ENCODE data around the gene TMEM141. TPM values are rescaled to one million over a fixed set of nuclear protein-coding genes. Genes with fewer than 3 reads are reported as not detected.
A peak's percentile ranks its signal among the peaks of the same experiment; 100 is the strongest.
"Not testable (repeated sequence)": the region's sequence is repeated elsewhere in the genome, so short reads cannot be mapped to it uniquely, and the experiment has no call there.

TMEM141 gene
- total RNA-seq, 2 experiments from 2014 or later = 42.3 to 45.2 TPM

DNA sequence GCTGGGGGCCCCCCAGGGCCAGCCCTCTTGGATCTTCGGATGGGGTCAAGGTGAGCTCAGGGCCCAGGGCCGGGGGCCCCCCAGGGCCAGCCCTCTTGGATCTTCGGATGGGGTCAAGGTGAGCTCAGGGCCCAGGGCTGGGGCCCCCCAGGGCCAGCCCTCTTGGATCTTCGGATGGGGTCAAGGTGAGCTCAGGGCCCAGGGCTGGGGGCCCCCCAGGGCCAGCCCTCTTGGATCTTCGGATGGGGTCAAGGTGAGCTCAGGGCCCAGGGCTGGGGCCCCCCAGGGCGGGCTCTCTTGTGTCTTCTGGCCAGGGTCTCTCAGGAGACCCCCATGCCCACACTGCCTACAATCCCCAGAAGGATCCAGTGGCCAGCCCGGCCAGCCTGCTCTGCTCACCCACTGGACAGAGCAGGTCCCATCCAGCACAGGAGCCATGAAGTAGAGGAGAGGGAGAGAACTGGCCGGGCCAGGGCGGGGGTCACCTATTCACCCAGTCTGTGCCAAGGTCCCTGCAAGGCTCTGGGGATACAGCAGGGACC lies 11.9 kb downstream of the TMEM141 start:
- H3K36me3 Mint-ChIP-seq; intact Hi-C loops (cut with micrococcal nuclease); H3K4me3 Mint-ChIP-seq; CTCF ChIA-PET; DNase-seq; H3K27me3 Mint-ChIP-seq; POLR2A ChIA-PET; H3K27ac Mint-ChIP-seq; H3K9me3 Mint-ChIP-seq: not testable (repeated sequence)
- peaks cover 22% of the 10 kb centered on the region for H3K4me1 Mint-ChIP-seq (ENCODE audit: low read depth)

DNA sequence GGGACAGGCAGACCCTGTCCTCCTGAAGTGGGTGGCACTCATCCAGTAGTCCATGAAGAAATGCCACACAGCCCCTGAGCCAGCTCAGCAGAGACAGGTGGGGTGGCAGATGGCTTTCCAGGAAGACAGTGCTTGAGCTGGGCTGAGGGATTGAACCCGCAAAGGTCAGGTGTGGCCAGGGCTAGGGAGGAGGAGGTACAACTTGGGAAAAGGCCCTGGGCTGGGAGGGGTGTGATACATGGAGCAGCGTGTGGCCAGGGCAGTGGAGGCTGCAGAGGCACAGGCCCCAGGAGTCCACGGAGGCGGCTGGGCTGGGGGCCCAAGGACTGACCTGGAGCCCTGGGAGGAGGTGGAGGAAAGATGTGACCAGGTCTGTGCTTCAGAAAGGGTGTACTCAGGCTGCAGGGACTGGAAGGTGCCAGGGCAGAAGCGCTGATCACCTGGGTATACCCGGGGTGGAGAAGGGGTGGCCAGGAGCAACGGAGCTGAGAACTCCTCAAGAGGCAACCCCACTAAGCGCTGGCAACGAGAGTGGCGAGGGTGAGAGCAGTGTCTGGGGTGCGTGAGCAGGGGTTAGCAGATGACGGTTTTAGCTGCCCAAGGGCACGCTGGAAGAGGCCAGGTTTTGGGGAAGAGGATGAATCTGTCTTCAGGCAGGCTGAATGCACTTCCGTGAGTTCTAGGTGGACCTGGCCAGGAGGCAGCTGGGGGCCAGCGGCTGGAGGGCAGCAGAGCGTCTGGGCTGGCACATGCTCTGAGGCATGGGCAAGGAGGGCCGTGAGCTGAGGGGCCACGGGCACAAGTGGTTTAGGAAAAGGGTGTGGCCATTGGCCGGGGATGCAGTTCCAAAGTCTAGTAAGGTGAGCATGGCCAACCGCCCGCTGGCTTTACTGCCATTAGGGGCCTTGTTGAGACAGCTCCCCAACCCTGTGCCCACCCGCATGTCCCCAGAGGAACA lies 12.7 kb downstream of the TMEM141 start:
- intact Hi-C loops (cut with micrococcal nuclease) = no loop called here
- no peak overlapping the region for H3K4me3 Mint-ChIP-seq

DNA sequence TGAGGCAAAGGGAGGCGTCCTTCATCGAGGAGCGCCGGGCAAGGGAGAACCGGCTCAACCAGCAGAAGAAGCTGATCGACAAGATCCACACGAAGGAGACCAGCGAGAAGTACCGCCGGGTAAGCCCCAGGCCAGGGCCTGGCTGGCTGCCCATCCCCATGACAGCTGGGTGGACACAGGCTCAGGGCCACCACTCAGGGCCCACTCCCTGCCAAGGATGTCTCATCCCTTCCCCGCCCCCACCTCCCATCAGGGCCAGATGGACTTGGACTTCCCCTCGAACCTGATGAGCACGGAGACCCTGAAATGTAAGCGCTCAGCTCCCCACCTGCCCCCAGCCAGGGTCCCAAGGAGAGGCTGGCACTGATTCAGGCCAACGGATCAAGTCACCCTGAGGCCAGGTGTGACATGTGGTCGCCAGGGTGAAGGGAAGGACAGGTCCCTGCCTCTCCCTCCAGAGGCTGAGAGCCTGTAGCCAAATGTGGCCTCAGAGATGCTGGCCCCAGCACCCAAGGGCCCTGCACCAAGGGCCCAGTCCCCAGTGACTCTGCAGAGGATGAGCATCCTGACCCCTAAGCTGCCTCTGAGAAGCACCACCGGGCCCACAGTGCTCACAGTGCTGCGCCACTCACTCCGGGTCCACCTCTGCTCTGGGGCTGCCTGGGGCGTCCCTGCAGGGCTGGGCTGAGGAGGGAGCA lies 13.5 kb downstream of the TMEM141 start:
- CTCF ChIA-PET = interaction anchor here (1.2 to 9.8 kb wide), 2 partner anchors 12 to 38 kb away, joined by 3 to 56 read pairs; partner anchors contain the start of gene AJM1
- Mint-ChIP-seq H3K27ac (no peak overlapping the region), H3K27me3 (peaks cover 9% of the 10 kb centered on the region), H3K9me3 (no peaks in the 10 kb centered on the region), H3K4me3 (no peak overlapping the region), H3K36me3 (peaks cover 2% of the 10 kb centered on the region), H3K4me1 (ENCODE audit: low read depth) (peaks cover 30% of the 10 kb centered on the region)
- intact Hi-C loops (cut with micrococcal nuclease) = loop anchor here (5.0 kb wide), 1 partner anchor 38 kb away; the partner anchor contains the start of gene AJM1
- POLR2A ChIA-PET = no interaction called here
- DNase-seq = no peak

More for the DNA sequence above, 12.7 kb downstream of the TMEM141 start:
- Mint-ChIP-seq H3K36me3 (no peaks in the 10 kb centered on the region), H3K27ac (no peak overlapping the region), H3K4me1 (ENCODE audit: low read depth) (peaks cover 23% of the 10 kb centered on the region), H3K9me3 (no peaks in the 10 kb centered on the region), H3K27me3 (peaks cover 9% of the 10 kb centered on the region)
- CTCF ChIA-PET = interaction anchor here (1.2 to 9.8 kb wide), 2 partner anchors 11 to 39 kb away, joined by 3 to 56 read pairs; partner anchors contain the start of gene AJM1
- no peak for DNase-seq
- POLR2A ChIA-PET = no interaction called here

DNA sequence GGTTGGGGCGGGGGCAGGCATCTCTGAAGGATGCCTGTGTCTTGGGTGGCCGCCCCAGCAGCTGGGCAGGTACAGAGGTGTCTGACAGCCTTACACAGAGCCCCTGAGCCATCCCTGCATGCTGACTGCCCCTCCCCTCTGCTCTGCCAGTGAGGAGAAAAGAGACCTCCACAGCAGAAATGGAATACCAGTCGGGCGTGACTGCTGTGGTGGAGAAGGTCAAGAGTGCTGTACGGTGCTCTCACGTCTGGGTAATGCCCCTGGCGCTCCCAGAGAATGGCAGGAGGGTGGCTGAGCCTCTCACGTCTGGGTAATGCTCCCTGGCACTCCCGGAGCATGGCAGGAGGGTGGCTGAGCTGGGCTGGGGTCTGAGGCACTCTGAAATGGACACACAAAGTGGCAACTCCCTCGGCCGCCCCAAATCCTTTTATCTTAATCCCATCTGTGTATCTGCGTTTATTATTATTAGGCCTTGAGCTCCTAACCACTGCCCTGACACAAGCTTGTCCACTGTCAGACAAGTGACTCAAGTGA lies 14.1 kb downstream of the TMEM141 start:
- H3K27me3 Mint-ChIP-seq = peaks cover 7% of the 10 kb centered on the region
- DNase-seq = no peak
- ChIA-PET POLR2A (no interaction called here), CTCF (interaction anchor here (1.2 to 9.8 kb wide), 4 partner anchors 12 to 258 kb away, joined by 3 to 56 read pairs (median 14); partner anchors contain the start of gene AJM1)
- H3K27ac Mint-ChIP-seq = no peak overlapping the region
- no peak overlapping the region for H3K4me3 Mint-ChIP-seq
- no peaks in the 10 kb centered on the region for H3K9me3 Mint-ChIP-seq
- intact Hi-C loops (cut with micrococcal nuclease) = loop anchor here (5.0 kb wide), 1 partner anchor 37 kb away; the partner anchor contains the start of gene AJM1
- H3K4me1 Mint-ChIP-seq (ENCODE audit: low read depth) = peaks cover 34% of the 10 kb centered on the region
- H3K36me3 Mint-ChIP-seq = peaks cover 8% of the 10 kb centered on the region

DNA sequence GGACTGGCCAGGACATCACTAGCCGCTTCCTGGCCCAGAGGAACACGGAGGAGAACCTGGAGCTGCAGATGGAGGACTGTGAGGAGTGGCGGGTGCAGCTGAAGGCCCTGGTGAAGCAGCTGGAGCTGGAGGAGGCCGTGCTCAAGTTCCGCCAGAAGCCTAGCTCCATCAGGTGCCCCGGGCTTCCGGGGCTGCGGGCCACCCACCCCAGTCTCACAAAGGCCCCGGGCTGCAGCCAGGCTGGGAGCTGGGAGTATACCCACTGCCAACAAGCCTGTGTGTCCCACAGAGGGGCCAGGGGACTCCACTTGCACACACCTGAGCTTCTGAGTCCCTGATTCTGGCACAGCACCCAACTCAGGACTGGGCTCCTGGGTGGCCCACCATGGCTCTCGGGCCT lies 14.9 kb downstream of the TMEM141 start:
- CTCF ChIA-PET = interaction anchor here (1.0 to 9.8 kb wide), 6 partner anchors 13 to 258 kb away, joined by 3 to 56 read pairs (median 4); partner anchors contain the start of genes AJM1 and TRAF2
- Mint-ChIP-seq H3K9me3 (no peaks in the 10 kb centered on the region), H3K4me1 (ENCODE audit: low read depth) (peaks cover 30% of the 10 kb centered on the region), H3K4me3 (peak overlapping the region; percentile 77), H3K27me3 (peaks cover 3% of the 10 kb centered on the region), H3K27ac (no peak overlapping the region), H3K36me3 (peaks cover 11% of the 10 kb centered on the region)
- DNase-seq = no peak
- POLR2A ChIA-PET = interaction anchor here (1.0 to 1.6 kb wide), 2 partner anchors 12 to 14 kb away, joined by 3 to 4 read pairs; no protein-coding TSS in a partner anchor
- intact Hi-C loops (cut with micrococcal nuclease) = loop anchor here (5.0 kb wide), 1 partner anchor 36 kb away; the partner anchor contains the start of gene AJM1

DNA sequence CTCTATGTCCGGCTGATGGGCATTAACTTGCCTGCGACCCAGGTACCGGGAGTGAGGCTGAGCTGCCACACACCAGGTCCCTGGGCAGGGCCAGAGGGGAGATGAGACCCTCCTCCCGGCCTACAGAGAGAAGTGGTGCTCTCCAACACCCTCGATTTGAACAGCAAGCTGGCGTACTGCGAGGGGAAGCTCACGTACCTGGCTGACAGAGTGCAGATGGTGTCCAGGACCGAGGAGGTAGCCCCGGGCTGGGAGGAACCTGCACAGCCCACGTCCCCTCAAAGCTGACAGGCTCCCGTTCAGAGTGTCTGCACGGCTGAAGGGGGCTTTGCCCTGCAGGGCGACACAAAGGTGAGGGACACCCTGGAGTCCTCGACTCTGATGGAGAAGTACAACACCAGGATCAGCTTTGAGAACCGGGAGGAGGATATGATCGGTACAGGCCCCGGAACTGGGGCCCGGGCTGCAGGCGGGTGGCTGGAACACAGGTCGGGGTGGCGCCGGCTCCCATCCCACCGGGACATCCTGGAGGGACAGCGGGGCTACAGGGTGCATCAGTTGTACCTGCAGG lies 15.6 kb downstream of the TMEM141 start:
- peaks cover 12% of the 10 kb centered on the region for H3K36me3 Mint-ChIP-seq
- H3K27ac Mint-ChIP-seq = peak overlapping the region; percentile 85
- intact Hi-C loops (cut with micrococcal nuclease) = loop anchor here (1.0 to 5.0 kb wide), 2 partner anchors 15 to 36 kb away; partner anchors contain the start of genes AJM1 and TMEM141
- POLR2A ChIA-PET = interaction anchor here (0.6 to 2.4 kb wide), 11 partner anchors 13 to 539 kb away, joined by 3 to 7 read pairs (median 3); partner anchors contain the start of genes AJM1, NPDC1 and SAPCD2
- peaks cover 3% of the 10 kb centered on the region for H3K27me3 Mint-ChIP-seq
- DNase-seq = no peak
- H3K4me3 Mint-ChIP-seq = peak overlapping the region; percentile 77
- H3K4me1 Mint-ChIP-seq (ENCODE audit: low read depth) = peaks cover 27% of the 10 kb centered on the region
- no peaks in the 10 kb centered on the region for H3K9me3 Mint-ChIP-seq
- CTCF ChIA-PET = interaction anchor here (1.0 to 9.8 kb wide), 8 partner anchors 14 to 257 kb away, joined by 3 to 56 read pairs (median 5); partner anchors contain the start of genes AJM1 and TRAF2

DNA sequence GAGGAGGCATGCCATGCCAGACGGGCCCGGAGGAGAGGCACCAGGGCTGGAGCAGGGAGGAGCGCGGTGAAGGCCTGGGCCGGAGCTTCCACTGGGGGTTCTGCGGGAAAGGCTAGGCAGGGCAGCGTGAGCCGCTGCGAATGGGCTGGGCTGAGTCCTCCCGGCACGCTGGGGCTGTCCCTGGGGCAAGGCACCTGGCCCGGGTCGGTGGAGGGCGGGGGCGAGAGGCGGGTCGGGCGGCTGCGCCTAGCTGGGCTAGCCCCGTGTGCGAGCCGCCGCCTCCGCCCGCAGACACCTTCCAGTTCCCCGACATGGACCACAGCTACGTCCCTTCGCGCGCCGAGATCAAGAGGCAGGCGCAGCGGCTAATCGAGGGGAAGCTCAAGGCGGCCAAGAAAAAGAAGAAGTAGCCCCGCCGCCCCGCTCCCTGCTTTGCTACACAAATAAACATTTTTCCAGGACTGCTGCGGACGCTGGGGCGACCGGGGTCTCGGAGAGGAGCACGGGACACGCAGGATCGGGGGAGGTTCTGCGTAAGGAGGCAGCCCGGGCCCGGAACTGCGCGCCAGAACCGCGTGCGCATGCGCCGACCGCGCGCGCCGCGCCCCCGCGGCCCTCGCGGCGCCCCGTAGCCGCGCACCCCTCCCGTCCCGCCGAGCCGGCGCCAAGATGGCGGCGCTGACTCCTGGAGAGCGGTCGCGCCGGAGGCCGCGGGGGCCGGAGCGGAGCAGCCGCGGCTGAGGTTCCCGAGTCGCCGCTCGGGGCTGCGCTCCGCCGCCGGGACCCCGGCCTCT lies 16.3 kb downstream of the TMEM141 start, which contains the start of gene RABL6:
Gene RABL6, plus strand, starts transcription at position 668 of the 794 bp plus-strand sequence. CDS start 249 bp downstream, outside the sequence.
- peak within 1 kb of the TSS; percentile 77 for H3K4me3 Mint-ChIP-seq
- peaks cover 27% of the 10 kb centered on the region for H3K4me1 Mint-ChIP-seq (ENCODE audit: low read depth)
- no peaks in the 10 kb centered on the region for H3K9me3 Mint-ChIP-seq
- peak within 1 kb of the TSS; percentile 85 for H3K27ac Mint-ChIP-seq
- peak; percentile 86 for DNase-seq
- H3K36me3 Mint-ChIP-seq = peaks cover 12% of the 10 kb centered on the region
- no peaks in the 10 kb centered on the region for H3K27me3 Mint-ChIP-seq
- intact Hi-C loops (cut with micrococcal nuclease) = loop anchor here (1.0 to 5.0 kb wide), 2 partner anchors 16 to 35 kb away; partner anchors contain the start of genes AJM1 and TMEM141
- ChIA-PET CTCF (interaction anchor here (1.0 to 9.8 kb wide), 9 partner anchors 13 to 228 kb away, joined by 3 to 56 read pairs (median 5); partner anchors contain the start of genes AJM1, FUT7, TMEM141 and TRAF2), POLR2A (interaction anchor here (0.6 to 2.4 kb wide), 12 partner anchors 14 to 540 kb away, joined by 3 to 7 read pairs (median 3); partner anchors contain the start of genes AJM1, NPDC1 and SAPCD2)

DNA sequence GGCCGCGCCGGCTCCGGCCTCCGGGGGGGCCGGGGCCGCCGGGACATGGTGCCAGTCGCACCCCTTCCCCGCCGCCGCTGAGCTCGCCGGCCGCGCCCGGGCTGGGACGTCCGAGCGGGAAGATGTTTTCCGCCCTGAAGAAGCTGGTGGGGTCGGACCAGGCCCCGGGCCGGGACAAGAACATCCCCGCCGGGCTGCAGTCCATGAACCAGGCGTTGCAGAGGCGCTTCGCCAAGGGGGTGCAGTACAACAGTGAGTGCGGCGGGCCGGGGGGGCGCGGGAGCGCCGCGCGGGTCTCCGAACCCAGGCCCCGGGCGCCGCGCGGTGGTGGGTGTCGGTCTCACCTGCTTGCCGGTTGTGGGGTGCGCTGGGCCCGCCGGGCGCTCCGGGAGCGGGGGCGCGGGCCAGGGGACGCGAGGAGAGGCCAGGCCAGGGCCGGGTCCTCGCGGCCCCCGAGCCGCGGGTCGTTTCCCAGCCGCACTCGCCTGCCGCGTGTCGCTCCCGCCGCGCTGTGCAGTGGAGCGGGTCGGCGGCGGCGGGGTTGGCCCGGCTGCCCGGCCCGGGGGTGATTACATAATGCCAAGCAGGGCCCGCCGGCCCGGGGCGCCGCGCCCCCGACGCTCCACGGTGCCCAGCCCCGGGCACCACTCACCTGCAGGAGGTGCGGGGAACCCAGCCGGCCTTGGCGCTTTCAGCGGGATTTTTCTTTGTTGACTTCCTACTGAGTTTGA lies 17.1 kb downstream of the TMEM141 start:
- H3K9me3 Mint-ChIP-seq = no peaks in the 10 kb centered on the region
- intact Hi-C loops (cut with micrococcal nuclease) = loop anchor here (5.0 kb wide), 1 partner anchor 34 kb away; the partner anchor contains the start of gene AJM1
- H3K27me3 Mint-ChIP-seq = no peaks in the 10 kb centered on the region
- peaks cover 17% of the 10 kb centered on the region for H3K36me3 Mint-ChIP-seq
- peaks cover 32% of the 10 kb centered on the region for H3K4me1 Mint-ChIP-seq (ENCODE audit: low read depth)
- peak overlapping the region; percentile 33 for H3K27ac Mint-ChIP-seq
- DNase-seq = peak; percentile 41
- ChIA-PET POLR2A (interaction anchor here (0.6 to 2.4 kb wide), 5 partner anchors 79 to 276 kb away, joined by 3 to 7 read pairs (median 3); partner anchors contain the start of gene NPDC1), CTCF (interaction anchor here (0.8 to 9.8 kb wide), 13 partner anchors 9 to 260 kb away, joined by 3 to 56 read pairs (median 5); partner anchors contain the start of genes AJM1, FUT7, TMEM141 and TRAF2)
- H3K4me3 Mint-ChIP-seq = peak overlapping the region; percentile 74

DNA sequence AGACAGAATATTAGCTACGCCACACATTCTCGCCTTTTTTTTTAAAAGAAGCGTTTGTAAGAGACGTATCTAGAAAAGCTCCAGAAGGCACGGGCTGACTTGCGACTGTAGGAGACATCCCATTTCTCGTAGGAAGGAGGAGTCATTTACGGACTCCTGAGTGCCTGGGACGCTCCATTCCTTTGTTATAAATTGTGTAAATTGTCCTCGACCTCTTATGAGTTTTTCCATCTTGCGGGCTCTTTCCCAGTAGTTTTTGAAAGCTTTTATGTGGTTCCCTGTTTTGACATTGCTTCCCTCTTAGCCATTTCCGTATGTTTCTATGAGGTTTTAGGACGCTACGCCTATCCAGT lies 17.6 kb downstream of the TMEM141 start:
- POLR2A ChIA-PET = interaction anchor here (1.4 to 2.4 kb wide), 2 partner anchors 81 to 93 kb away, joined by 3 to 6 read pairs; no protein-coding TSS in a partner anchor

More for the DNA sequence above, 17.6 kb downstream of the TMEM141 start:
- H3K4me3 Mint-ChIP-seq = peak overlapping the region; percentile 68
- CTCF ChIA-PET = interaction anchor here (0.8 to 9.8 kb wide), 8 partner anchors 9 to 259 kb away, joined by 3 to 56 read pairs (median 4); partner anchors contain the start of genes AJM1 and TMEM141
- H3K36me3 Mint-ChIP-seq = peaks cover 21% of the 10 kb centered on the region
- no peak overlapping the region for H3K27ac Mint-ChIP-seq
- no peaks in the 10 kb centered on the region for H3K27me3 Mint-ChIP-seq
- H3K4me1 Mint-ChIP-seq (ENCODE audit: low read depth) = peaks cover 34% of the 10 kb centered on the region
- intact Hi-C loops (cut with micrococcal nuclease) = loop anchor here (5.0 kb wide), 1 partner anchor 34 kb away; the partner anchor contains the start of gene AJM1
- H3K9me3 Mint-ChIP-seq = no peaks in the 10 kb centered on the region
- DNase-seq = no peak

Measured in activated CD4-positive, alpha-beta memory T cell treated with anti-CD3 and anti-CD28 coated beads for 36 hours (primary cell).